ENCODE measurements around the gene COL8A2.
"Not testable (repeated sequence)": the region's sequence is repeated elsewhere in the genome, so short reads cannot be mapped to it uniquely, and the experiment has no call there.

COL8A2 gene

GRCh38 chr1:36125129-36125991 lies at the start of gene COL8A2:
TSS of gene COL8A2 (minus strand) at chr1:36125222. CDS start at chr1:36100242, 24,980 bp downstream.
- DNase-seq (ENCODE audit: low read depth in 3 of 3, low spot score in 1 of 3) = no peak

DNA sequence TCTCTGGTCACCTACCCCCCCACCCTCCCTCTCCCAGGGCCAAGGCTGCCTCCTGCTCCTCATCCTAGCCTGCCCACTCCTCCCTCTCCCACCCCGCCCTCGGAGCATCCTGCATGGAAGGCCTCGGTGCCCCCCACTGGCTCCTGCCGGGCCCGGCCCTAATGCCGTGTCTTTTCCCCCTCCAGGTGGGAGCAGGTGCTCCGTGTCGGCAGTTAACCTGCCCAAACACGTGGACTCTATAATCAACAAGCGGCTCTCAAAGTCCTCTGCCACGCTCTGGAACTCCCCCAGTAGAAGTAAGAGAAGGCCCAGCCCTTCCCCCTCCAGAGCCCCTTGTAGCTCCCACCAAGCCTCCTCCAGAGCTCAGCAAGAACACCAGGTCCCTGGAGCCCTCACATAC lies 49.7 kb upstream of the COL8A2 start:
- DNase-seq (ENCODE audit: low read depth in 3 of 3, low spot score in 1 of 3) = no peak

- no peak for DNase-seq (ENCODE audit: low read depth in 3 of 3, low spot score in 1 of 3)
These were observed 48.0 kb upstream of the COL8A2 start for GRCh38 chr1:36172983-36173382.

DNA sequence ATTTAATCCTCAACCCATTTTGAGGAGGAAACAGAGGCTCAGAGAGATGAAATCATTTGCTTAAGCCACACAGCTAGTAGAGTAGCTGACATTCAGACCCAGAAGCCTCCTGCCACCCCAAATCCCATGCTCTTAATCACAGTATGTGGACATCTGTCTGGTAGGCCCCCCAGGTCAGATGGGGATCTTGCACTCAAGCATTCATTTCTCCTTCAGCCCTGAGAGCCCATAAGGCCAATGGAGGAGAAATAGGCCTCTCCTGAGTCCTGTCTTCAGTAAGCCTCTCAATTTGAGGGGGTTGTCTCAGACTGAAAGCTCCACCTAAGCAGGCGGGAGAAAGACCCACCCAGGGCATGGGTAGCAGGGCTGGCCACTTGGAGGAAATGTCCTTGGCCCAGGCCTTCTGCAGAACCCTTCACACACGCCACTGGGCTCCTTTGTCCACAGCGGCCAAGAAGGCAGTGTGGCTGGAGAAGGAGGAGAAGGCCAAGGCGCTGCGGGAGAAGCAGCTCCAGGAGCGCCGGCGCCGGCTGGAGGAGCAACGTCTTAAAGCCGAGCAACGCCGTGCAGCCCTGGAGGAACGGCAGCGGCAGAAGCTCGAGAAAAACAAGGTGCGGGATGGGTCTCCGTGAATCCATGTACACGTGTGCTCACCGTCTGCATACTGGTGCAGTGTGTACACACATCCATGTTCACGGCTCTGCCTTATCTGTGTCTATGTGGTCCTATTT lies 47.2 kb upstream of the COL8A2 start:
- no peak for DNase-seq (ENCODE audit: low read depth in 3 of 3, low spot score in 1 of 3)

GRCh38 chr1:36170643-36171412 lies 45.8 kb upstream of the COL8A2 start:
- DNase-seq (ENCODE audit: low read depth in 3 of 3, low spot score in 1 of 3) = no peak

DNA sequence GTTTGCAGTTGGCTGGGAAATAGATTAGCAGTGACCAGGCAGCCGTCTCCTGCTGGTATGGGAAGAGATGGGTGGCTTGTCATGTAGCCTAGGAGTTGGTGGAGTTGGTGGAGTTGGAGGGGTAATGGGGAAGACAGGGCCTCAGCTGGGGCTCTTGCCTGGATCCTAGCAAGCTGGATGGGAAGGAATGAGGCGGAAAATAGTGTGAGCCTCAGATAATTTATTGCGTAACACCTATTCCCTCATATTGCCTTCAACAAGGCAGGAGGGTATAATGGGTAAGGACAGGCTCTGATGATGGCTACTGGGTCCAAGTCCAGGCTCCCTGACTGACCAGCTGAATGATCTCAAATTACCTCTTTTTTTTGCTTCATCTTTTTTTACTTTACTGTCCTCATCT lies 43.5 kb upstream of the COL8A2 start:
- no peak for DNase-seq (ENCODE audit: low read depth in 3 of 3, low spot score in 1 of 3)

- no peak for DNase-seq (ENCODE audit: low read depth in 3 of 3, low spot score in 1 of 3)
These were observed 42.2 kb upstream of the COL8A2 start for GRCh38 chr1:36166938-36167905.

GRCh38 chr1:36166136-36166535 lies 41.1 kb upstream of the COL8A2 start:
- no peak for DNase-seq (ENCODE audit: low read depth in 3 of 3, low spot score in 1 of 3)

DNA sequence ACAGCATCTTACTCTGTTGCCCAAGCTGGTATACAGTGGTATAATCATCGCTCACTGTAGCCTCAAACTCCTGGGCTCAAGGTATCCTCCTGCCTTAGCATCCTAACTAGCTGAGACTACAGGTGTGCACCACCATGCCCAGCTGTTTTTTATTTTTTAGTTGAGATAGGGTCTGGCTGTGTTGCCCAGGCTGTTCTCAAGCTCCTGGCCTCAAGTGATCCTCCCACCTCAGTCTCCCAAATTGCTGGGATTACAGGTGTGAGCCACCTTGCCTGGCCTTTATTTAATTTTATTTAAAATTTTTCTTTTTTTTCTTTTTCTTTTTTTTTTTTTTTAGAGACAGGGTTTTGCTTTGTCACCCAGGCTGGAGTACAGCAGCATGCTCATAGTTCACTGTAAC lies 40.1 kb upstream of the COL8A2 start:
- no peak for DNase-seq (ENCODE audit: low read depth in 3 of 3, low spot score in 1 of 3)

- no peak for DNase-seq (ENCODE audit: low read depth in 3 of 3, low spot score in 1 of 3)
These were observed 39.3 kb upstream of the COL8A2 start for GRCh38 chr1:36164361-36164760.

DNA sequence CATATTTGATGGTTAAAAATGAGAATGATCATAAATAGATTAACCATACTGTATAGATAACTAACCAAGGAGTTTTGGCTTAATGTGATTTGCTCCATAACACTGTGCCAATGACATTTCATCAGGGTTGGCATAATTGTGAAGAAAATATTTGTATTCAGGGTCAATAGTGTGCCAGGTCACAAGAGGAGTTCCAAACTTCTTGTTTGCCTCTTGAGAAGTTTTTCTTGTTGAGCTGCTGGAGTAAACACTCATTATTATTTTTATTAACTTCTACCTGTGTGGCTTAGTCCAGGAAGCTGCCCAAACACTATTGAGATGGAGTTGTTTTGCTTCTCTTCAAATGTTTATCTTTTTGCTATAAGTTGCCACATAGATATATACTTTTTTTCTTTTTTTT lies 38.4 kb upstream of the COL8A2 start:
- DNase-seq (ENCODE audit: low read depth in 3 of 3, low spot score in 1 of 3) = no peak

DNA sequence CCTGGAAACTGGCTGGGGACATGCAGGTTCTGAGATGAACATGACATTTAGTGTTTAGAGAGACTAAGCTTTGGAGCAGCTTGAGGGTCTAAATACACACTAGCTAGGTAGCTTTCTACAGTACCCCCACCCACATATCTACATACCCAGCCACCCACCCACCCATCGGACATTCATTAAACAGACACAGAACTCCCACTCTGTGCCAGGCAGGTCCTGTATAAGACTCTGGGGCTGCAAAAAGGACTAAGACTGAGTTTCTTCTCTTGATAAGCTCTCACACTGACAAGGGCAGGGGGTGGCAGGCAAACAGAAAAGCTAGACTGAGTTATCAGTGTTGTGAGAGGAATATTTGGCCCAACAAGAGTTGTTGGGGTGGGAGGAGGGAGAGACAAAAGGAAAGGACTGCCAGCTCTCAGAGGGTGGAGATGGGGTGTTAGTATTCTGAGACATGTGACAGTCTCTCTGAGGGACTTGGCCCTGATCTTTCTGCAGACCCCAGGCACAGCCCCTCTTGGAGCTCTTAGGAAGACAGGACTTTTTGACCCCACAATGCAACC lies 37.7 kb upstream of the COL8A2 start:
- no peak for DNase-seq (ENCODE audit: low read depth in 3 of 3, low spot score in 1 of 3)

DNA sequence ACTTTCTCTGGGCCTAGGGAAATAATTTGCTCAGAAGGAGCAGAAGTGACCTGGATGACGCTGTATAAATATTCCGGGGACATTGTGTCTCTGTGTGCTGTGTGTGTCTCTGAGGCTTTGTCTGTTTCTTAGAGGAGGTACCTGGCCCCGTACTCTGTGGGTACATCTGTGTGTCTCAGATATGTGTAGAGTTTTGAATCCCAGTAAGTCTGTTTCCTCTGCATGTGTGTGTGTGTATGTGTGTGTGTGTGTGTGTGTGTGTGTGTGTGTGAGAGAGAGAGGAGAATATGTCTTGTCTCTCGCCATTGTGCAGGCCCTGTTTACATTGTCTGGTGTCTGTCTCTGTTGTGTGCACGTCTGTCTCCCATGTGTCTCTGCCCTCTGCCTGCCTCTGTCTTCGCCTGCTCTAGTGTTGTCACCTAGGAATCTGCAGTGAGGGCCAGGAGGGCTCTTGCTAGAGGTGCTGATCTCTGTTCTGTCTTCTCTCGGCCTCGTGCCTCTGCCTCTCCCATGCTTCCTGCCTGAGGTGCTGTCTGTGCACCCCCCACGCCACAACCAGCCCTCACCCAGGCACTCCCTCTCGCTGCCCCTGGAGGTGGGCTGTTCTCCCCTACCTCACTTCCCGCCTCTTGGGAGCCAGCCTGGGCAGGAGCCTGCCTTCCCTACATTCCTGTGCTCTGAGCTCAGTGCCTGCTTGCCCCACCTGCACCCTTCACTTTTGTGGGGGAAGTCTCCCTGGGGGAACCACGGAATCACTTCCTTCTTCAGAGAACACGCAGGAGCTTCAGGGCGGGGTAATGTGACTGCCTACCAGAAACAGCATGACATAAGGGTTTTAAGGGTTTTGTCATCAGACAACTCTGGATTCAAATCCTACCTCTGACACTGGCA lies 36.9 kb upstream of the COL8A2 start:
- DNase-seq (ENCODE audit: low read depth in 3 of 3, low spot score in 1 of 3) = no peak

DNA sequence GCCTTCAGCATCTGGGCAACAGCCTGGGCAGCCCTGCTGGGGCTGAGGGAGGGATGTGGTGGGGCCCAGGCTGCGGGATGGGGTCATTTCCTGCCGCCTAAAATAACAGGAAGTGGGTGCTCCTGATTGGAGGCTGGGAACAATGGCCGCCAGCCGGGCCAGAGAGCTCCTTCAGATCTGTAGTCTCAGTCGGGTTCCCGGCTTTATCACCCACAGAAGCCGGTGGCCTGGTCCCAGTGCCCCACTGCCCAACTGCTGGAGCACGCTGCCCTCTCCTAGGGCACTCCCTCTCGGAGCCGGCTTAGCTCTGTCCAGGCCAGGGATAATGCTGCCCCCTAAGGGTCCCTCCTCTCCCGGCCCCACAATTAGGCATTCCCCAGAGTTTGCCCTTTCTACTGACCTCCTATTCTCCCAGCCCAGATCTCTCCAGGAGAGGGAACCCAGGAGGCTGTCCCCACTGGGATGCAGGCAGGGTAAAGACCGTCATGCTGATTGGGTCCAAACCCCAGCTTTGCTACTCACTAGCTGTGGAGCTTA lies 36.0 kb upstream of the COL8A2 start:
- no peak for DNase-seq (ENCODE audit: low read depth in 3 of 3, low spot score in 1 of 3)

- no peak for DNase-seq (ENCODE audit: low read depth in 3 of 3, low spot score in 1 of 3)
These were observed 35.4 kb upstream of the COL8A2 start for GRCh38 chr1:36160388-36160948.

DNA sequence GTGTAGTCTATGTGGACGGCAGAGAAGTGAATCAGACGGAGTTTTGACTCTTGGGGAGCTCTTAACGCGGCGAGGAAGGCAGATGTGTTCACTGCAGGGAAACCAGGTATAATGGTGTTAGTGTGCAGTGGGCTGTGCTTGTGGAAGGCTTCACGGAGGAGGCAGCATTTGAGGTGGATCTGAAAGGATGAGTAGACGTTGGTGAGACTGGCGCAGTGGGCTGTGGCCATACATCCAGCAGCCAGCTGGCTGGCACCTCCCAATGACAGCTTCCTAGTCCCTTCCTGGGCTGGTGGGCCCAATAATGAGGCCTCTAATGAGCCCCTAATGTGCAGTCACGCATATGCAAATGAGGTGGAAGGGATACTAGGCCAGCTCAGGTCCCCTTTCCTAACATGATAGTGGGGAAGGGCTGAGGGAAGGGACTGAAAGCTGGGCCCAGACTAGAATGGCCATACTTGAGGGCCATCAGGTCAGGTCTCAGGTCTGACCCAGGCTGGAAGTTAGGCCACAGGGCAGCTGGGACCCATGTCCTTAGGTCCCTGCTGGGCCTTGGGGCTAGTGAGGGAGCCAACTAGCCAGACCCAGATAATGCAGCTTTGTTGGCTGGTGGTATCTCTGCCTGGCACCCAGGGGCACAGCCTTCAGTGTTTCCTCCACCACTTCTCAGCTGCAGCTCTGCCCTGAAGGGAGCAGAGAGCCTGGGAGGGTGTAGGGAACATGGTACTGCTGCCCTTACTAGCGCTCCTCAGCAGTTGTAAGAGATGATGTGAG lies 34.8 kb upstream of the COL8A2 start:
- DNase-seq (ENCODE audit: low read depth in 3 of 3, low spot score in 1 of 3) = no peak

- DNase-seq (ENCODE audit: low read depth in 3 of 3, low spot score in 1 of 3) = not testable (repeated sequence)
These were observed 33.8 kb upstream of the COL8A2 start for GRCh38 chr1:36158827-36159252.

All from stimulated activated CD4-positive, alpha-beta T cell treated with anti-CD3 and anti-CD28 coated beads, TNF-alpha, amount 100 ng/mL, for 1 hour (primary cell).